Lower leg skin (tissue), 3 donors: ENCODE data around the gene TMEM114.

Source experiments
- CTCF ChIP-seq, 3 donors: fragments of 450-650 bp; IDR thresholded peaks; one replicate each; pipeline ENCODE4 v1.5.1; 2016; ENCODE audit warnings: antibody characterized with exemption in 3 of 3, mild to moderate bottlenecking in 3 of 3, moderate library complexity in 2 of 3
- POLR2A ChIP-seq, 2 donors: fragments of 450-650 bp; IDR thresholded peaks; one replicate each; pipeline ENCODE4 v1.6.1; 2016 to 2017; ENCODE audit warnings: antibody characterized with exemption in 2 of 2, mild to moderate bottlenecking in 1 of 2, moderate library complexity in 1 of 2

GRCh38 chr16:8607214-8607613 is 16.9 kb upstream of the TMEM114 start:
- TF ChIP-seq POLR2A (IDR thresholded peaks at IDR 0.05) (no peak), CTCF (IDR thresholded peaks at IDR 0.05) (no peak)
